H9 (cell line): ENCODE data around the gene POLR3C. TPM values are rescaled to one million over a fixed set of nuclear protein-coding genes. Genes with fewer than 3 reads are reported as not detected.
A peak's percentile ranks its signal among the peaks of the same experiment; 100 is the strongest.

Experiments
- DNase-seq: peaks from one replicate; pipeline ENCODE4 v3.0.0-alpha.2; 2017
- H2AFZ ChIP-seq: one replicate; pipeline ENCODE4 v1.6.1; 2013; ENCODE audit warnings: mild to moderate bottlenecking, low read length, control low read depth, moderate library complexity
- H2AK5ac ChIP-seq: 2 replicates; pipeline ENCODE4 v1.6.1; 2013; ENCODE audit warnings: low read length, control low read depth, mixed read lengths; ENCODE audit not compliant: insufficient read length
- H2BK120ac ChIP-seq: one replicate; pipeline ENCODE4 v1.6.1; 2013; ENCODE audit warnings: low read depth, mild to moderate bottlenecking, low read length, control low read depth, inconsistent platforms; ENCODE audit not compliant: poor library complexity, severe bottlenecking
- H2BK12ac ChIP-seq: 2 replicates; pipeline ENCODE4 v1.6.1; 2013; ENCODE audit warnings: low read length, control low read depth, mixed read lengths, low read depth; ENCODE audit not compliant: insufficient read length
- H2BK15ac ChIP-seq: 2 replicates; pipeline ENCODE4 v1.6.1; 2013; ENCODE audit warnings: low read depth, low read length, control low read depth
- H2BK20ac ChIP-seq: one replicate; pipeline ENCODE4 v1.6.1; 2013; ENCODE audit warnings: low read depth, mild to moderate bottlenecking, low read length, control low read depth, inconsistent platforms; ENCODE audit not compliant: poor library complexity, severe bottlenecking
- H2BK5ac ChIP-seq: 2 replicates; pipeline ENCODE4 v1.6.1; 2013; ENCODE audit warnings: low read length, control low read depth, mixed read lengths; ENCODE audit not compliant: insufficient read length
- H3K14ac ChIP-seq: 2 replicates; pipeline ENCODE4 v1.6.1; 2013; ENCODE audit warnings: low read length, control low read depth; ENCODE audit not compliant: insufficient read depth
- H3K18ac ChIP-seq: 2 replicates; pipeline ENCODE4 v1.6.1; 2013; ENCODE audit warnings: low read depth, mild to moderate bottlenecking, mixed read lengths, low read length, control low read depth; ENCODE audit not compliant: insufficient read length
- H3K23ac ChIP-seq: 2 replicates; pipeline ENCODE4 v1.6.1; 2013; ENCODE audit warnings: low read length, control low read depth, mixed read lengths, low read depth; ENCODE audit not compliant: insufficient read length
- H3K23me2 ChIP-seq: 2 replicates; pipeline ENCODE4 v1.6.1; 2013; ENCODE audit warnings: low read depth, mild to moderate bottlenecking, mixed read lengths, low read length, control low read depth; ENCODE audit not compliant: insufficient read length, poor library complexity, severe bottlenecking
- H3K27ac ChIP-seq: 2 replicates; pipeline ENCODE4 v1.5.1; 2013; ENCODE audit warnings: low read length, control low read depth, mixed read lengths, low read depth; ENCODE audit not compliant: insufficient read length
- H3K27me3 ChIP-seq: 2 replicates; pipeline ENCODE4 v1.6.1; 2013; ENCODE audit warnings: low read length, control low read depth, inconsistent platforms; ENCODE audit not compliant: insufficient read depth
- H3K4ac ChIP-seq: 2 replicates; pipeline ENCODE4 v1.6.1; 2013; ENCODE audit warnings: low read depth, mild to moderate bottlenecking, control low read depth, inconsistent platforms, low read length, moderate library complexity
- H3K4me1 ChIP-seq: 2 replicates; pipeline ENCODE4 v1.6.1; 2013; ENCODE audit warnings: low read length, control low read depth, inconsistent platforms; ENCODE audit not compliant: insufficient read depth
- H3K4me2 ChIP-seq: 2 replicates; pipeline ENCODE4 v1.6.1; 2013; ENCODE audit warnings: low read length, control low read depth, mixed read lengths; ENCODE audit not compliant: insufficient read length, insufficient read depth
- H3K56ac ChIP-seq: 2 replicates; pipeline ENCODE4 v1.6.1; 2013; ENCODE audit warnings: low read depth, mild to moderate bottlenecking, mixed read lengths, low read length, control low read depth; ENCODE audit not compliant: insufficient read length
- H3K79me1 ChIP-seq: 2 replicates; pipeline ENCODE4 v1.6.1; 2013; ENCODE audit warnings: low read depth, mild to moderate bottlenecking, moderate library complexity, low read length, control low read depth, inconsistent platforms; ENCODE audit not compliant: insufficient read depth, poor library complexity, severe bottlenecking
- H3K79me2 ChIP-seq: 2 replicates; pipeline ENCODE4 v1.6.1; 2013; ENCODE audit warnings: low read length, control low read depth, inconsistent platforms; ENCODE audit not compliant: insufficient read depth
- H3K9ac ChIP-seq: 2 replicates; pipeline ENCODE4 v1.6.1; 2013; ENCODE audit warnings: low read length, control low read depth, mixed read lengths; ENCODE audit not compliant: insufficient read length; ENCODE audit errors: extremely low read depth
- H3K9me3 ChIP-seq: one replicate; pipeline ENCODE4 v1.6.1; 2013; ENCODE audit warnings: low read depth, low read length, inconsistent platforms; ENCODE audit not compliant: control insufficient read depth
- H3T11ph ChIP-seq: one replicate; pipeline ENCODE4 v1.6.1; 2013; ENCODE audit warnings: mild to moderate bottlenecking, low read length, control low read depth, inconsistent platforms
- H4K20me1 ChIP-seq: one replicate; pipeline ENCODE4 v1.6.1; 2013; ENCODE audit not compliant: control insufficient read depth, insufficient read length, insufficient read depth
- H4K5ac ChIP-seq: 2 replicates; pipeline ENCODE4 v1.6.1; 2013; ENCODE audit warnings: low read depth, mild to moderate bottlenecking, mixed read lengths, low read length, control low read depth; ENCODE audit not compliant: insufficient read length
- H4K8ac ChIP-seq: replicated peaks from 2 replicates; pipeline ENCODE4 v1.6.1; 2013; ENCODE audit warnings: low read length, control low read depth, mixed read lengths, low read depth; ENCODE audit not compliant: insufficient read length
- H4K91ac ChIP-seq: 2 replicates; pipeline ENCODE4 v1.6.1; 2013; ENCODE audit warnings: low read depth, mild to moderate bottlenecking, moderate library complexity, mixed read lengths, low read length, control low read depth; ENCODE audit not compliant: insufficient read length
- H3K27ac Mint-ChIP-seq, 3 experiments: 2 replicates in 2 of 3; 3 replicates in 1 of 3; pipeline ENCODE4 v1.8.0; 2020 to 2021; ENCODE audit warnings: mixed read lengths in 3 of 3, mild to moderate bottlenecking in 1 of 3, moderate library complexity in 1 of 3
- H3K27me3 Mint-ChIP-seq: 2 replicates; pipeline ENCODE4 v1.8.0; 2021; ENCODE audit warnings: low read depth, mild to moderate bottlenecking, moderate library complexity, mixed read lengths
- H3K36me3 Mint-ChIP-seq, 3 experiments: 2 replicates in 2 of 3; 3 replicates in 1 of 3; pipeline ENCODE4 v1.8.0; 2020 to 2021; ENCODE audit warnings: low read depth in 3 of 3, mixed read lengths in 3 of 3; ENCODE audit not compliant: insufficient read depth in 1 of 3
- H3K4me1 Mint-ChIP-seq, 2 experiments: 2 replicates each; pipeline ENCODE4 v1.8.0; 2020; ENCODE audit warnings: mixed read lengths in 2 of 2
- H3K4me3 Mint-ChIP-seq, 2 experiments: 2 replicates in 1 of 2; 3 replicates in 1 of 2; pipeline ENCODE4 v1.8.0; 2020 to 2021; ENCODE audit warnings: mild to moderate bottlenecking in 2 of 2, mixed read lengths in 2 of 2, moderate library complexity in 1 of 2
- H3K9me3 Mint-ChIP-seq, 2 experiments: 2 replicates in 1 of 2; 3 replicates in 1 of 2; pipeline ENCODE4 v1.8.0; 2020; ENCODE audit warnings: mild to moderate bottlenecking in 2 of 2, mixed read lengths in 2 of 2, moderate library complexity in 1 of 2
- WGBS: extraction: QIAGEN DNeasy Blood & Tissue Kit; methylation state at CpG from one replicate; pipeline ENCODE4 v1.1.7; 2013; ENCODE audit warnings: missing lambda C conversion rate, low lambda C conversion rate, mixed read lengths; ENCODE audit not compliant: insufficient read length; ENCODE audit errors: extremely low coverage; 5-methylcytosine and 5-hydroxymethylcytosine counted together
- total RNA-seq: library from RNA; stranded (reverse); gene quantifications from 2 replicates; pipeline ENCODE4 v1.2.1, GENCODE V29; 2021
- TF ChIP-seq, protein P1 (sequence below): fragments of 200-600 bp; sonication (generic); conservative IDR thresholded peaks from 3 replicates; pipeline ENCODE4 v1.8.0; 2021; ENCODE audit warnings: antibody characterized with exemption, mild to moderate bottlenecking

Gene POLR3C
- total RNA-seq, 1 experiment from 2014 or later: 37.2 TPM

DNA sequence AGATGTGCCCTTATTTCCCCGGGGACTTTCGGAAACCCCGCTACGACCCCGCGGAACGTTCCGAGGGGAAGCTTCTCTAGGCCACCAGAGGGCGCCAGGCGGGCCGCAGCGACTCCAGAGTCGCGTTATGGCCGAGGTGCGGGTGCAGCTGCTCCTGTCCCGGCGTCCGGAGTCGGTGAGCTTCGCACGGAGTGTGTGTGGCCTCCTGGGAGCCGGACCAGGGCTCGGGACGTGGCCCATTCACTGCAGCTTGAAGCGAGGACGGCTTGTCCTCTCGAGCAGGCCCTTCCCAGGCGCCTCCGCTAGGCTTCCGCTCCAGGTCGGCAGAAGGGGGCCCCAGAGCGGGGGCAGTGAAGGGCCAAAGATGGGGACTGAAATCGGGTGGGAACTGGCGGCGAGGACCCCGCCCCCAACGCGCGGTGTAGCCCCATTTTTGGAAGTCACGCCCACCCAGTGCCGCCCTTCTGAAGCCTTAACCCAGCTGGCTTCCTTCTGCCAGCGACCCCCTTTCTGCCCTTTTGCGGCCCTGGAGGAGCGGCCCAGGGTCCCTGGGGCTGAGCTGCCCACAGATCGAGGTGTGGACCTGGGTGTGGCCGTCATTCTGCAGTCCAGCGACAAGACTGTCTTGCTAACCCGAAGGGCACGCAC is 21.6 kb downstream of the POLR3C start, which contains the start of gene NUDT17:
NUDT17 (plus strand) TSS at position 117 of the 648 bp plus-strand sequence; CDS start at position 128, 11 bp downstream.
- Histone ChIP-seq H2BK20ac (no peak within 1 kb of the TSS), H2BK120ac (no peak within 1 kb of the TSS), H3T11ph (no peak within 1 kb of the TSS), H3K4ac (no peak within 1 kb of the TSS), H3K4me2 (peak within 1 kb of the TSS; percentile 42), H3K27ac (no peak within 1 kb of the TSS), H3K9ac (no peak within 1 kb of the TSS), H3K79me2 (no peaks in the 10 kb centered on the region), H3K18ac (peak within 1 kb of the TSS; percentile 55), H3K14ac (peak within 1 kb of the TSS; percentile 72; the same call in 1 of the 2 replicates), H2BK12ac (no peak within 1 kb of the TSS), H2BK5ac (no peak within 1 kb of the TSS), H2BK15ac (no peak within 1 kb of the TSS), H2AK5ac (no peak within 1 kb of the TSS), H3K23ac (no peak within 1 kb of the TSS), H2AFZ (no peak within 1 kb of the TSS), H3K27me3 (no peaks in the 10 kb centered on the region), H3K79me1 (no peaks in the 10 kb centered on the region), H3K23me2 (peaks cover 3% of the 10 kb centered on the region), H4K8ac (no peak within 1 kb of the TSS), H3K9me3 (no peaks in the 10 kb centered on the region), H3K4me1 (no peaks in the 10 kb centered on the region), H4K5ac (no peak within 1 kb of the TSS), H4K20me1 (no peaks in the 10 kb centered on the region), H3K56ac (no peak within 1 kb of the TSS), H4K91ac (no peak within 1 kb of the TSS)
- H3K27me3 Mint-ChIP-seq: no peaks in the 10 kb centered on the region; the same call in 1 of the 2 replicates
- peak within 1 kb of the TSS in 1 of 3 experiments; percentile 20; a peak in 1 of 7 replicates for H3K27ac Mint-ChIP-seq
- peaks cover 16 to 49% (median 46%) of the 10 kb centered on the region in 3 experiments; a peak in 6 of 7 replicates for H3K36me3 Mint-ChIP-seq
- H3K9me3 Mint-ChIP-seq: no peaks in the 10 kb centered on the region
- TF ChIP-seq, protein P1, sequence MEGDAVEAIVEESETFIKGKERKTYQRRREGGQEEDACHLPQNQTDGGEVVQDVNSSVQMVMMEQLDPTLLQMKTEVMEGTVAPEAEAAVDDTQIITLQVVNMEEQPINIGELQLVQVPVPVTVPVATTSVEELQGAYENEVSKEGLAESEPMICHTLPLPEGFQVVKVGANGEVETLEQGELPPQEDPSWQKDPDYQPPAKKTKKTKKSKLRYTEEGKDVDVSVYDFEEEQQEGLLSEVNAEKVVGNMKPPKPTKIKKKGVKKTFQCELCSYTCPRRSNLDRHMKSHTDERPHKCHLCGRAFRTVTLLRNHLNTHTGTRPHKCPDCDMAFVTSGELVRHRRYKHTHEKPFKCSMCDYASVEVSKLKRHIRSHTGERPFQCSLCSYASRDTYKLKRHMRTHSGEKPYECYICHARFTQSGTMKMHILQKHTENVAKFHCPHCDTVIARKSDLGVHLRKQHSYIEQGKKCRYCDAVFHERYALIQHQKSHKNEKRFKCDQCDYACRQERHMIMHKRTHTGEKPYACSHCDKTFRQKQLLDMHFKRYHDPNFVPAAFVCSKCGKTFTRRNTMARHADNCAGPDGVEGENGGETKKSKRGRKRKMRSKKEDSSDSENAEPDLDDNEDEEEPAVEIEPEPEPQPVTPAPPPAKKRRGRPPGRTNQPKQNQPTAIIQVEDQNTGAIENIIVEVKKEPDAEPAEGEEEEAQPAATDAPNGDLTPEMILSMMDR: peak; percentile 98
- no CpG with 5 or more reads among the region's 50 CpGs for WGBS
- peaks cover 6% of the 10 kb centered on the region in 2 experiments; a peak in 2 of 4 replicates for H3K4me1 Mint-ChIP-seq
- peak; percentile 85 for DNase-seq
- no peak within 1 kb of the TSS for H3K4me3 Mint-ChIP-seq
